NCI-H1092 treated with DMSO at 0.1 percent for 48 hours (cell line): Measurements from ENCODE around the gene MICAL2.

Experiments used
- DNase-seq: peaks from one replicate; lab custom pipeline; 2025; lab: John Stamatoyannopoulos, UW

The MICAL2 gene

GRCh38 chr11:12189543-12190235 is 79.3 kb downstream of the MICAL2 start:
- no peak for DNase-seq

GRCh38 chr11:12190511-12190910 is 80.1 kb downstream of the MICAL2 start:
- no peak for DNase-seq

GRCh38 chr11:12192794-12193514 is 82.6 kb downstream of the MICAL2 start:
- DNase-seq, result no peak

GRCh38 chr11:12193515-12194336 is 83.3 kb downstream of the MICAL2 start:
- no peak for DNase-seq

- no peak for DNase-seq
These were observed 85.4 kb downstream of the MICAL2 start for GRCh38 chr11:12195768-12196167.

- no peak for DNase-seq
These were observed 85.9 kb downstream of the MICAL2 start for GRCh38 chr11:12196308-12196707.

GRCh38 chr11:12196872-12197271 is 86.5 kb downstream of the MICAL2 start:
- no peak for DNase-seq

GRCh38 chr11:12198251-12199222 is 88.1 kb downstream of the MICAL2 start:
- no peak for DNase-seq

- DNase-seq, result no peak
These were observed 89.0 kb downstream of the MICAL2 start for GRCh38 chr11:12199231-12199948.

- DNase-seq, result no peak
These were observed 90.0 kb downstream of the MICAL2 start for GRCh38 chr11:12200279-12200990.

- no peak for DNase-seq
These were observed 90.9 kb downstream of the MICAL2 start for GRCh38 chr11:12200991-12201985.

GRCh38 chr11:12202661-12203310 is 92.4 kb downstream of the MICAL2 start:
- no peak for DNase-seq

GRCh38 chr11:12204506-12204905 is 94.1 kb downstream of the MICAL2 start:
- DNase-seq, result no peak

GRCh38 chr11:12205330-12205729 is 94.9 kb downstream of the MICAL2 start:
- DNase-seq, result no peak

GRCh38 chr11:12206529-12206928 is 96.1 kb downstream of the MICAL2 start:
- no peak for DNase-seq

GRCh38 chr11:12207384-12208150 is 97.2 kb downstream of the MICAL2 start:
- no peak for DNase-seq

- no peak for DNase-seq
These were observed 98.7 kb downstream of the MICAL2 start for GRCh38 chr11:12209096-12209495.

- no peak for DNase-seq
These were observed 99.8 kb downstream of the MICAL2 start for GRCh38 chr11:12210200-12210599.
